ENCODE measurements around the gene SSPN.

Gene SSPN

DNA sequence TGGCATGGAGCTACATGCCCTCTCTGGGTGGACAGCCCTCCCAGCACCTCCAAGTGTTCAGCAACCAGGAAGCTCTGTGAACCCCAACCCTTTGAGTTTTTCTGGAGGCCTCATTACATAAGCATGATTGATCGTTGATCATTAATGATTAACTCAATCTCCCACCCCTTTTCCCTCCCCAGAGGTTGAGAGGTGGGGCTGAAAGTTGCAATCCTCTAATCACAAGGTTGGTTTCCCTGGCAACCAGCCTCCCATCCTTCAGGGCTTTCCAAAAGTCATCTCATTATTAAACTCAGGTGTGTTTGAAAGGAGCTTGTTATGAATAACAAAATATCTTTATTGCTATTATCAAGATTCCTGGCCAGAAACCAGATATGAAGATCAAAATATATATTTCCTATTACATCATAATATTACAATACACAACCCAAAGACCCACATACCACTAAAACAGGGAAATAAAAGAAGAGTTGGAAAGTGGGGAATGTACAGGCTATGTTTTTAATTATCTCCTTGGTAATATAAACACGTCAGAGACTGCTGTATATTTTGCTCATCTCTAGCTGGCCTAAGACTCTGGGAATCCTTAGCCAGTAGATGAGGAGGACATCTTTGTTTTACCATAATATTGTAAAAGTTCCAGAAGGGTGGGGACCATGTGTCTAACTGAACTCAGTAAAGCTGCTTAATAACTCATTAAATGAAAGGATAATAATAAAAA lies 73.6 kb downstream of the SSPN start:
- DNase-seq: no peak

DNA sequence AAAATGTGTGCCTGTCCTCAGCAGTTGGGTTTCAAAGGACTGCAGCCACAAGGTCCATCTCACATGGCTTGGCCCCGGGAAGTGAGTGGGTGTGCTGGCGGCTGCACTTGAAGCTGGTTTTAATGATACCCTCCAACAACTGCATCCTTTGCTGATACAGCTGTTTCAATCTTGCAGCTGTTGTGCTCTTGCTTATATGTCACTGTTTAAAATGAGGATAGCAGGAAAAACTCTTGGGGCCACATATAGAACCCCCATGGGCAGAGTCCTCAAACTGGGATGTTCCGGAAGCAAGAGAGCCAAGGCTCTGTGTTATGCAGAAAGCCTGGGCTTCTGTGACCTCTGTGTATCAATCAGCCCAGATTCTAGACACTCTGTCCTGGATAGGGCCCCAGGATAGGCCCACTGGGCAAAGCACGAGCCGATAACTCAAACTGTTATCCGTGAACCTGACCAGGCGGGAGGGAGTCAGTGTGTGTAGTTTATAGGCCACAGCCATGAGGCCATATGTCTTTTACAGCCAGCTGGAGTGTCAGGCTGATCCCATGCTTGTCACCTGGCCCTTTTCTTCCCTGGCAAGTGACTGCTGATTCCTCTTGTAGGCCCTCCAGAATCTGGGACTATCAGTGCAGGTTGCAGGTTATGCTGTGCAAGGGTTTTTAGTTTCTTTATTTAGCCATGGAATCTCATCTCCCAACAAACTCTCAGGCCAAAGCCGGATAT lies 74.3 kb downstream of the SSPN start:
- DNase-seq: no peak

DNA sequence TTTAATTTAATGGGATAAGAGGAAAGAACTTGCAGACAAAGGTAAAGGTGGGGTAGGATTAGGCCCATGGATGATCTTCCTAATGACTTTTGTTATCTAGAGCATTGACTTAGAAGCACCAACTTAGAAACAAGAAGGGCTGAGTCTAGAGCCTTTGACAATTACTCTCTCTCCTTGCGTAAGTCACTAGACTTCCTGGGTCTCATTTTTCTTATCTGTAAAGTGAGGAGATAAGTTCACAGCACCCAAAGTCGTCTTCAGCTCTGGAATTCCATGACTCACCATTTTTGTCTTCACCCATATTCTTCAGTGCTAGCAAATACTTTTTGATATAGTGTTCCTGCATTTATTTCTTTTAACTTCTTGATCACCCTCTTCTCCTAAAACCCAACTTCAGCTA lies 75.7 kb downstream of the SSPN start:
- no peak for DNase-seq

- no peak for DNase-seq
Measured at GRCh38 chr12:26271889-26272492, 76.6 kb downstream of the SSPN start.

GRCh38 chr12:26272851-26273250 lies 77.5 kb downstream of the SSPN start:
- no peak for DNase-seq

GRCh38 chr12:26273811-26274210 lies 78.4 kb downstream of the SSPN start:
- no peak for DNase-seq

DNA sequence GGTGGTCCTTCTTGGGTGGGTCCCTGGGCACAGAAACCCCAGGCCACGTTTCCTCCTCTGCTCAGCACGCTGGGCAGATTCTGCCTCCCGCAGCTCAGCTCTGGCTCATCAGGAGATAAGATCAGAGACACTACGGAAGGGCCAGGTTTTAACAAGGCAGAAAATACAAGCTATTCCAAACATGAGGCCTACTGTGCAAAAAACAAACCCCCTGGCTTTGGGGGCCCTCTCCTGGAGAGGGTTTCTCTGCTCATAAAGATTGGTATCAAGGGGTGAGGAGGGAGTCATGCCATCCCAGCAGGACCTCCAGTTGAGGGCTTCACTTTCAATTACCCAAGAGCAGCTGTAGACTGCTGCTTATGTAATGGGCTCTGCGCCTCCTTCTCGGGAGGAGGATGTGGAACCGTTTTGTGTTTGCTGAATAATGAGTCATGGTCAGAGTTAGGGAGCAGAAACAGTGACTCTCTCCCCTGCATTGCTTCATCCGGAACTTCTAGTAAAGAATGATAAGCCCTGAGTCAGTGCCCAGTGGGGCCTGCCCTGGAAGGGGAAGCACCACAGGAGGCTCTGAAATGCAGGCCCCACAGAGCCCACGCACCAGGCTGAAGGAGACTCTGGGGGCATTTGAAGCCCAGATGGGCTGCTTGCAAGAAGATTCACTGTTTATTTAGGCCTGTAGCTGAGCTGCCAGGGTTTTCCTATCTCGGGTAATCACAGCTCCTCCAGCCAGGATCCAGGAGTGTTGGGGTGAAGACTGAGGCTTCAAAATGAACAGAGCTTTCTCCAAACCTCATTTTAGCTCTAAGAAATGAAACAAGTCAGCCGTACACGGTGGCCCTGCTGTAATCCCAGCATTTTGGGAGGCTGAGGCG lies 79.3 kb downstream of the SSPN start:
- peak in 2 of 5 experiments; percentile 15 to 25 for DNase-seq

GRCh38 chr12:26275313-26276131 lies 80.1 kb downstream of the SSPN start:
- DNase-seq: no peak

- DNase-seq: no peak
Measured at GRCh38 chr12:26276709-26277108, 81.3 kb downstream of the SSPN start.

- no peak for DNase-seq
Measured at GRCh38 chr12:26277506-26278246, 82.3 kb downstream of the SSPN start.

GRCh38 chr12:26278266-26278665 lies 82.9 kb downstream of the SSPN start:
- DNase-seq: no peak

- no peak for DNase-seq
Measured at GRCh38 chr12:26278666-26279065, 83.3 kb downstream of the SSPN start.

DNA sequence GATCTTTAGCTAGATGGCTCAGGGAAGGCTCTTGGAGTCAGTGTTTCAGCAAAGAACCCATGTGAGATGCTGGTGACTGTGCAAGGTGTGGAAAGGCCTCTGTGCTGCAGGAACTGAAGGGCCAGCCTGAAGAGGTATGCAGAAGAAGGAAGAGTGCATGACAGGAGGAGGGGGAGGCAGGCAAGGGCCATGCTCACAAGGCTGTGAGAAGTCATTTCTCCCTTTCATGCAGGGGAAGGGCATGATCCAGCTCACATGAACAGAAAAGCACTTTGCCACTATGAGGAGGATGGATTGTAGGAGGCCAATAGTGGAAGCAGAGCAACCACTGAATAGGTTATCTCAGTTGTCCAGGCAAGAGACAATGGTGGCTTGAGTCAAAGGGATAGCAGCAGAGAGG lies 83.7 kb downstream of the SSPN start:
- no peak for DNase-seq

GRCh38 chr12:26279908-26280307 lies 84.5 kb downstream of the SSPN start:
- no peak for DNase-seq

GRCh38 chr12:26280869-26281268 lies 85.5 kb downstream of the SSPN start:
- no peak for DNase-seq

- DNase-seq: no peak
Measured at GRCh38 chr12:26281320-26281719, 85.9 kb downstream of the SSPN start.

DNA sequence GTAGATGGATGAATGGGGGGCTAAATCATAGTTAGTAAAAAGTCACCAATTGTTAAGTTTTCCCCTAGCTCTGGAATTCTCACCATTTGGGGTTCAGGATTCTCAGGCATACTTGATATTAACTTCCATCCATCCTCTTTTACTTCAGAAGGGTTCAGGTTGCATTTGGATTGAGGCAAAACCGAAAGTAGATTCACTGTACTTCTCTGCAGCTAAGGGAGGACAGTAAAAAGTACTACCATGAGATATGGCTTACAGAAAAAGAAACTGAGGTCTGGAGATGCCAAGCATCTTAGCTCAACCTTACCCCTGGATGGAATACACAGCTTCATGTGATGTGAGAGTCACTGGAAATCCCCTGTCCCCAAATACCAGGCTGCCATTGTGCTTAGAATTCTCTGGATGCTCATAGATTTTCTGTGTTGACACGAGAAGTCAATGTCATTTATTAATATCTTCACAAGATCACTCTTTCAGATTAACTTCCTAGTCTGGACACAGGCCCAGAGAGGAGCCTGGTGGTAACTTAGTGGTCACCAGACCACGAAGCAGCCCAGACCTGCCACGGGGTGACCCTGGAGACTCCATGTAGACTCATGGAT lies 87.1 kb downstream of the SSPN start:
- DNase-seq: no peak

- DNase-seq: no peak
Measured at GRCh38 chr12:26283046-26283445, 87.7 kb downstream of the SSPN start.

DNA sequence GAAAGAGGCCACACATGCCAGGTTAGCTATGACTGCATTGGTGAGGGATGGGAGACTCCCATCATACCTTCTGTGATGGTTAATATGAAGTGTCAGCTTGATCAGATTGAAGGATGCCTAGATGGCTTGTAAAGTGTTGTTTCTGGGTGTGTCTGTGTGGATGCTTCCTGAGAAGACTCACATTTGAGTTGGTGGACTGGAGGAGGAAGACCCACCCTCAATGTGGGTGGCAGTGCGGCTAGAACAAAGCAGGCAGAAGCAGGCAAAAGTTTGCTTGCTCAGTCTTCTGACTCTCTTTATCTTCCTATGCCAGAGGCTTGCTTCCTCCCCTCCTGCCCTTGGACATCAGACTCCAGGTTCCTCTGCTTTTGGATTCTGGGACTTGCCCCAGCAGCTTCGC lies 88.2 kb downstream of the SSPN start:
- DNase-seq: no peak

- no peak for DNase-seq
Measured at GRCh38 chr12:26285401-26285800, 90.0 kb downstream of the SSPN start.

- no peak for DNase-seq
Measured at GRCh38 chr12:26286186-26286585, 90.8 kb downstream of the SSPN start.
